Femur (tissue), 1 donor: ENCODE measurements around the gene KMT2D.

ENCODE experiments used
- DNase-seq: peaks from one replicate; pipeline ENCODE4 v3.0.0-alpha.2; 2017

Gene KMT2D

GRCh38 chr12:49015196-49015595, 45.4 kb downstream of the KMT2D start:
- DNase-seq: no peak

DNA sequence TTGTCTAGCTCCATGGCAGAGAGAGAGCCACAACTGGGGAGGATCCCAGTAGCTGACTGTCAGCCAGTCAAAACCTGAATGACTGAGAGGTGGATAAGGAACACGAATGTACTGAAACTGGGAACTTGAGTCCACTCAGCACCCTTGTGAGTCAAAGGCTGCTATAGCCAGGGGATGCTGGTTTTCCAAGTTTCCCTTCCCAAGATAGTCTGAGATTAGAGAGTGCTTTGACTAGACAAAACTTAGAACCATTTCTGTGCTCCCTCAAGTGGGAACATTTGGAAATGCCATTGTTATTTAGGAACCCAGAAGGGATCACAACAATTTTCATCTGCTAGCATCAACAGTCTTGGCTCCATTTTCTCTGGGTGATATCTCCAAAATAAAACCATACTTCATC, 46.0 kb downstream of the KMT2D start:
- no peak for DNase-seq

DNA sequence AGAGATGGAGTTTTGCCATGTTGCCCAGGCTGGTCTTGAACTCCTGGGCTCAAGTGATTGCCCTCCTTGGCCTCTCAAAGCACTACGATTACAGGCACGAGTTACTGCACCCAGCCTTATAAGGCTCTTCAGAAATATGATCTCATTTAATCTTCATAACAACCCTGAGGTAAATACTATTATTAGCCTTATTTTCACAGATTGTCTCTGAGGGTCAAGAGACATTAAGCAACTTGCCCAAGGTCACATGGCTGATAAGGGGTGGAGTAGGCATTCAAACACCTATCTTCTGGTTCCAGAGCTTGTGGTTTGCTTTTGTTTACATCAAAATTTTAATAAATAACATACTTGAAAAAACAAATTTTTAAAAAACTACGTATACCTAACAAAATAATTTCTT, 47.2 kb downstream of the KMT2D start:
- no peak for DNase-seq

DNA sequence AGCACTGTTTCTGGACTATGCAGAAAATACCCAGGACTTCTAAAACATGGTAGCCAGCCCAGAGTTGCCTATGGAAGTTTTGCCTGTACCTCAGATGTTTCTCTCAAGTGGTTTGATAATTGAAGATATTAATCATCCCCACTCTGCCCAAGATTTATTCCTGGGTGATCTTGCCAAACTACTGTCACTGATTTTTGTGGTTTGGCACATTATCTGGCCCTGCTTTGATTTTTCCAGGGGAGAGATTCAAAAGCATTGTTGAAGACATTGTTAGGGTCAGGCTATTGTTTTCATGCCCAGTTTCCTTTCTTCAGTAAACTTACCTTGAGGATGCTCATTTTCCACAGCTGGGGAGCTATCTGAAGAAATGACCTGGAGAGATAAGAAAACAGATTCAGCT, 47.9 kb downstream of the KMT2D start:
- DNase-seq: no peak
